Measurements from ENCODE around the gene SIAE. TPM values are rescaled to one million over a fixed set of nuclear protein-coding genes. Genes with fewer than 3 reads are reported as not detected.

Gene SIAE
- total and polyA plus RNA-seq, 2 of the 8 experiments (the other 6 are each of a cell fraction or from before 2014, with no cell fraction given): 2.3 to 3.7 TPM

DNA sequence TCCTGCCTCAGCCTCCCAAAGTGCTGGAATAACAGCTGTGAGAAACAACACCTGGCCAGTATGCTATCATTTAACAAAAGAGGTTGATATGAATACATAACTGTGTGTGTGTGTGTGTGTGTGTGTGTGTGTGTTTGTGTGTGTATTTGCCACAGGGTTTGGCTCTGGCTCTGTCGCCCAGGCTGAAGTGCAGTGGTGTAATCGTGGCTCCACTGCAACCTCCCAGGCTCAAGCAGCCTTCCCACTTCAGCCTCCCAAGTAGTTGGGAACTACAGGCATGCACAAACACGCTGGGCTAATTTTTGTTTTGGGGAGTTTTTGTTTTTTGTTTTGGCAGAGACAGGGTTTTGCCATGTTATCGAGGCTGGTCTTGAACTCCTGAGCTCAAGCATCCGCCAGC lies 4.9 kb upstream of the SIAE start:
- no peak overlapping the region for H2BK12ac ChIP-seq (ENCODE audit: low read depth, low read length)

More for the DNA sequence above, 4.9 kb upstream of the SIAE start:
- ChIA-PET POLR2A (ENCODE audit: partially characterized antibody) (no interaction called here), CTCF (ENCODE audit: partially characterized antibody) (interaction anchor here (0.7 kb wide), 1 partner anchor 115 kb away, joined by 3 read pairs; no protein-coding TSS in a partner anchor)
- Histone ChIP-seq H4K20me1 (replicated peaks in 1 of 2; ENCODE audit: control insufficient read depth in 1 of 2, insufficient read depth in 2 of 2, low read length in 2 of 2) (no peaks in the 10 kb centered on the region), H2BK15ac (ENCODE audit: low read length) (no peak overlapping the region), H3K4me1 (replicated peaks in 1 of 4; ENCODE audit: control insufficient read depth in 3 of 4, insufficient read depth in 4 of 4, low read length in 3 of 4) (no peaks in the 10 kb centered on the region; a peak in 1 of 7 replicates), H2BK120ac (replicated peaks; ENCODE audit: low read depth, low read length) (no peak overlapping the region), H3K36me3 (ENCODE audit: control insufficient read depth in 2 of 4, insufficient read depth in 4 of 4, low read length in 3 of 4) (no peaks in the 10 kb centered on the region; a peak in 1 of 8 replicates), H4K8ac (ENCODE audit: extremely low read depth, insufficient read depth, low read length) (no peak overlapping the region), H4K5ac (ENCODE audit: insufficient read length, low read depth, low read length) (no peak overlapping the region), H3K18ac (ENCODE audit: extremely low read depth, low read length) (no peak overlapping the region), H3K4me3 (ENCODE audit: extremely low read depth in 1 of 4, insufficient read depth in 2 of 4, low read depth in 3 of 4, low read length in 4 of 4) (no peak overlapping the region), H3K4ac (replicated peaks; ENCODE audit: insufficient read length, low read depth, low read length) (no peak overlapping the region), H3K23ac (ENCODE audit: insufficient read length) (no peak overlapping the region), H3K14ac (ENCODE audit: insufficient read length) (no peak overlapping the region), H3K9ac (replicated peaks in 1 of 4; ENCODE audit: extremely low read depth in 1 of 4, low read depth in 3 of 4, low read length in 3 of 4) (no peak overlapping the region), H2AFZ (ENCODE audit: low read length) (no peak overlapping the region), H3K79me1 (ENCODE audit: low read depth, low read length) (no peaks in the 10 kb centered on the region; the same call in 1 of the 2 replicates), H3K4me2 (ENCODE audit: insufficient read depth in 1 of 2, low read depth in 2 of 2, low read length in 2 of 2) (no peak overlapping the region), H2AK5ac (ENCODE audit: low read depth, low read length) (no peak overlapping the region), H3K56ac (replicated peaks; ENCODE audit: insufficient read length, low read depth, low read length) (no peak overlapping the region), H4K91ac (replicated peaks; ENCODE audit: insufficient read length, low read length) (no peak overlapping the region), H3K9me3 (ENCODE audit: insufficient read depth in 2 of 2, low read depth in 1 of 2, low read length in 1 of 2) (no peaks in the 10 kb centered on the region), H2BK5ac (ENCODE audit: low read depth, low read length) (no peak overlapping the region), H3K23me2 (ENCODE audit: low read depth, low read length) (peaks cover 2% of the 10 kb centered on the region; the same call in 1 of the 2 replicates), H3K27ac (ENCODE audit: low read depth, low read length) (no peak overlapping the region), H3K27me3 (replicated peaks in 1 of 4; ENCODE audit: control insufficient read depth in 3 of 4, extremely low read depth in 1 of 4, insufficient read depth in 3 of 4, low read length in 3 of 4) (no peaks in the 10 kb centered on the region), H3K79me2 (ENCODE audit: control insufficient read depth in 1 of 2, insufficient read depth in 2 of 2, low read length in 2 of 2) (no peaks in the 10 kb centered on the region), H2BK20ac (ENCODE audit: low read length) (no peak overlapping the region)
- TF ChIP-seq BRCA1 (IDR thresholded peaks at IDR 0.05; ENCODE audit: low read depth, low read length) (no peak), JUN (IDR thresholded peaks at IDR 0.05; ENCODE audit: low read depth, low read length) (no peak), HDAC6 (IDR thresholded peaks at IDR 0.05; ENCODE audit: low read depth, low read length) (no peak), NRF1 (IDR thresholded peaks at IDR 0.05; ENCODE audit: low read depth, low read length) (no peak), CTBP2 (IDR thresholded peaks at IDR 0.05; ENCODE audit: borderline replicate concordance, insufficient read depth, insufficient read length, low read length) (no peak), YY1 (IDR thresholded peaks at IDR 0.05; ENCODE audit: low read depth, low read length) (no peak)
- DNase-seq (ENCODE audit: low read depth in 1 of 2, low spot score in 2 of 2): no peak
- FAIRE-seq: no peak
- 85% methylated on average over 5 of the region's 5 CpGs; no CpG with 5 or more reads in 1 of the 2 experiments for WGBS, 2 experiments (ENCODE audit: extremely low coverage in 1 of 2, insufficient coverage in 1 of 2, insufficient read length in 1 of 2, insufficient replicate concordance in 2 of 2, low coverage in 1 of 2, low lambda C conversion rate in 2 of 2, missing lambda C conversion rate in 1 of 2)
